A549 (cell line): ENCODE data around the gene GLE1. TPM values are rescaled to one million over a fixed set of nuclear protein-coding genes. Genes with fewer than 3 reads are reported as not detected.

Experiments used
- ATAC-seq, 2 experiments: fragments of 200-7000 bp in 1 of 2; fragments of >200 bp in 1 of 2; cut with Nextera tagmentation in 1 of 2; cut with Tn5 transposase in 1 of 2; 3 replicates each; pipeline versions ENCODE4 v1.8.0 to v1.9.1; 2018 to 2020; ENCODE audit warnings: mild to moderate bottlenecking in 1 of 2, moderate library complexity in 1 of 2
- CTCF ChIA-PET: fragments of 300-600 bp; sonication (Branson Sonifier 250); formaldehyde crosslinking; extraction: SDS; loops from one replicate; lab custom pipeline; 2021; ENCODE audit warnings: antibody characterized with exemption, inconsistent platforms; lab: Yijun Ruan, JAX
- POLR2A ChIA-PET: fragments of 350-600 bp; formaldehyde crosslinking; extraction: SDS; loops from one replicate; lab custom pipeline; 2021; ENCODE audit warnings: antibody characterized with exemption, inconsistent platforms; lab: Yijun Ruan, JAX
- DNase-seq, 2 experiments: peaks; one replicate each; pipeline versions ENCODE4 v3.0.0 to v3.0.0-alpha.2; 2011 to 2016; ENCODE audit warnings: low read depth in 1 of 2, low spot score in 1 of 2
- FAIRE-seq: peaks from 2 replicates; lab custom pipeline; 2011; peaks lifted over from hg19 to GRCh38; lab: Jason Lieb, UNC
- H3K27ac ChIP-seq, 2 experiments: fragments of >200 bp; sonication (Bioruptor Twin); formaldehyde crosslinking; 3 replicates each; pipeline ENCODE4 v1.5.1; 2016 to 2017
- H3K4me1 ChIP-seq: fragments of >200 bp; sonication (Bioruptor Twin); formaldehyde crosslinking; 3 replicates; pipeline ENCODE4 v1.6.1; 2016
- H3K4me2 ChIP-seq: fragments of >200 bp; sonication (Bioruptor Twin); formaldehyde crosslinking; 3 replicates; pipeline ENCODE4 v1.6.1; 2016
- H3K4me3 ChIP-seq: fragments of >200 bp; sonication (Bioruptor Twin); formaldehyde crosslinking; 3 replicates; pipeline ENCODE4 v1.5.1; 2016
- H3K9me3 ChIP-seq: fragments of >200 bp; sonication (Bioruptor Twin); formaldehyde crosslinking; 3 replicates; pipeline ENCODE4 v1.6.1; 2016
- BCL3 ChIP-seq: fragments of >200 bp; sonication (Bioruptor Twin); formaldehyde crosslinking; IDR thresholded peaks from 3 replicates; pipeline ENCODE4 v1.6.1; 2016
- CBX8 ChIP-seq: fragments of 200-600 bp; sonication (generic); IDR thresholded peaks from 2 replicates; pipeline ENCODE4 v1.6.1; 2016
- CEBPB ChIP-seq, 2 experiments: fragments of >200 bp in 1 of 2; sonication (Bioruptor Twin) in 1 of 2; formaldehyde crosslinking in 1 of 2; IDR thresholded peaks; 2 replicates each; pipeline ENCODE4 v1.6.1; 2012 to 2016
- EHMT2 ChIP-seq: fragments of 200-600 bp; sonication (generic); IDR thresholded peaks from 2 replicates; pipeline ENCODE4 v1.6.1; 2016; ENCODE audit warnings: antibody characterized with exemption, low read depth, mild to moderate bottlenecking, moderate library complexity
- ESRRA ChIP-seq: fragments of 150-350 bp; IDR thresholded peaks from 2 replicates; pipeline ENCODE4 v1.6.1; 2014; ENCODE audit warnings: mild to moderate bottlenecking, low read length, borderline replicate concordance
- FOSB ChIP-seq: fragments of 250-450 bp; sonication (Bioruptor Pico); IDR thresholded peaks from 2 replicates; pipeline ENCODE4 v1.5.0; 2020; ENCODE audit warnings: mild to moderate bottlenecking, moderate library complexity
- FOXS1 ChIP-seq: fragments of 250-450 bp; sonication (Bioruptor Pico); IDR thresholded peaks from 2 replicates; pipeline ENCODE4 v1.5.0; 2020; ENCODE audit warnings: mild to moderate bottlenecking, moderate library complexity
- HEYL ChIP-seq: fragments of 250-450 bp; sonication (Bioruptor Pico); IDR thresholded peaks from 2 replicates; pipeline ENCODE4 v1.8.0; 2021; ENCODE audit warnings: mild to moderate bottlenecking, moderate library complexity
- HOXA7 ChIP-seq: fragments of 250-450 bp; sonication (Bioruptor Pico); IDR thresholded peaks from 2 replicates; pipeline ENCODE4 v1.5.0; 2020; ENCODE audit warnings: mild to moderate bottlenecking, moderate library complexity
- HOXB13 ChIP-seq: fragments of 250-450 bp; sonication (Bioruptor Pico); IDR thresholded peaks from 2 replicates; pipeline ENCODE4 v1.5.0; 2020; ENCODE audit warnings: low read depth, mild to moderate bottlenecking, moderate library complexity
- KDM1A ChIP-seq: fragments of 200-600 bp; sonication (generic); IDR thresholded peaks from 2 replicates; pipeline ENCODE4 v1.6.1; 2016; ENCODE audit warnings: low read depth, mild to moderate bottlenecking
- KDM5A ChIP-seq: fragments of 200-600 bp; sonication (generic); IDR thresholded peaks from 2 replicates; pipeline ENCODE4 v1.6.1; 2016; ENCODE audit warnings: antibody characterized with exemption, mild to moderate bottlenecking
- MYC ChIP-seq: IDR thresholded peaks from 2 replicates; pipeline ENCODE4 v1.6.1; 2012; ENCODE audit warnings: mild to moderate bottlenecking, inconsistent platforms, low read length, improper control_type of control experiment, borderline replicate concordance
- NPAS2 ChIP-seq: fragments of 250-450 bp; sonication (Bioruptor Pico); IDR thresholded peaks from 2 replicates; pipeline ENCODE4 v1.8.0; 2022; ENCODE audit warnings: mild to moderate bottlenecking, moderate library complexity, borderline replicate concordance
- NR3C1 ChIP-seq: fragments of >200 bp; sonication (Bioruptor Twin); formaldehyde crosslinking; IDR thresholded peaks from 3 replicates; pipeline ENCODE4 v1.6.1; 2017
- RARB ChIP-seq: fragments of 250-450 bp; sonication (Bioruptor Pico); IDR thresholded peaks from 2 replicates; pipeline ENCODE4 v1.8.0; 2021; ENCODE audit warnings: mild to moderate bottlenecking, moderate library complexity
- RCOR1 ChIP-seq: fragments of 150-350 bp; IDR thresholded peaks from 2 replicates; pipeline ENCODE4 v1.6.1; 2014; ENCODE audit warnings: antibody characterized with exemption, low read length, low read depth
- REST ChIP-seq: fragments of 200-600 bp; sonication (generic); IDR thresholded peaks from 2 replicates; pipeline ENCODE4 v1.6.1; 2016; ENCODE audit warnings: antibody characterized with exemption, mild to moderate bottlenecking, moderate library complexity
- RNF2 ChIP-seq: fragments of 200-600 bp; sonication (generic); IDR thresholded peaks from 2 replicates; pipeline ENCODE4 v1.6.1; 2016; ENCODE audit warnings: low read depth, mild to moderate bottlenecking, antibody characterized with exemption, moderate library complexity, borderline replicate concordance
- TFCP2L1 ChIP-seq: fragments of 250-450 bp; sonication (Bioruptor Pico); IDR thresholded peaks from 2 replicates; pipeline ENCODE4 v1.5.0; 2021; ENCODE audit warnings: mild to moderate bottlenecking
- ZC3H11A ChIP-seq: fragments of 450-650 bp; IDR thresholded peaks from 2 replicates; pipeline ENCODE4 v1.6.1; 2014; ENCODE audit warnings: antibody characterized with exemption, mild to moderate bottlenecking
- ZSCAN20 ChIP-seq: fragments of 250-450 bp; sonication (Bioruptor Pico); IDR thresholded peaks from 2 replicates; pipeline ENCODE4 v1.8.0; 2022; ENCODE audit warnings: mild to moderate bottlenecking, moderate library complexity
- WGBS: methylation state at CpG from one replicate; pipeline ENCODE4 v1.1.6; 2017; ENCODE audit errors: missing lambda C conversion rate; 5-methylcytosine and 5-hydroxymethylcytosine counted together
- polyA plus RNA-seq, 4 experiments: library from polyadenylated mRNA; depleted of rRNA in 3 of 4; stranded (reverse); fragments of >200 nt; fragmentation: RNase III in 1 of 4; extraction: RNeasy Plus Mini Kit Qiagen cat#74134 plus additional on column Dnase treatment in 1 of 4; gene quantifications; 2 replicates in 3 of 4; 3 replicates in 1 of 4; pipeline ENCODE4 v1.2.3, GENCODE V29; 2011 to 2017
- TF ChIP-seq, protein P1 (sequence below): fragments of 250-450 bp; sonication (Bioruptor Pico); IDR thresholded peaks from 2 replicates; pipeline ENCODE4 v1.5.0; 2021; ENCODE audit warnings: mild to moderate bottlenecking, moderate library complexity, borderline replicate concordance
- TF ChIP-seq, protein P2 (sequence below): IDR thresholded peaks from 2 replicates; pipeline ENCODE4 v1.6.1; 2012

GLE1 gene
- polyA plus RNA-seq, 2 of the 4 experiments (the other 2 are of a cell fraction), result 31.5 to 49.2 TPM

DNA sequence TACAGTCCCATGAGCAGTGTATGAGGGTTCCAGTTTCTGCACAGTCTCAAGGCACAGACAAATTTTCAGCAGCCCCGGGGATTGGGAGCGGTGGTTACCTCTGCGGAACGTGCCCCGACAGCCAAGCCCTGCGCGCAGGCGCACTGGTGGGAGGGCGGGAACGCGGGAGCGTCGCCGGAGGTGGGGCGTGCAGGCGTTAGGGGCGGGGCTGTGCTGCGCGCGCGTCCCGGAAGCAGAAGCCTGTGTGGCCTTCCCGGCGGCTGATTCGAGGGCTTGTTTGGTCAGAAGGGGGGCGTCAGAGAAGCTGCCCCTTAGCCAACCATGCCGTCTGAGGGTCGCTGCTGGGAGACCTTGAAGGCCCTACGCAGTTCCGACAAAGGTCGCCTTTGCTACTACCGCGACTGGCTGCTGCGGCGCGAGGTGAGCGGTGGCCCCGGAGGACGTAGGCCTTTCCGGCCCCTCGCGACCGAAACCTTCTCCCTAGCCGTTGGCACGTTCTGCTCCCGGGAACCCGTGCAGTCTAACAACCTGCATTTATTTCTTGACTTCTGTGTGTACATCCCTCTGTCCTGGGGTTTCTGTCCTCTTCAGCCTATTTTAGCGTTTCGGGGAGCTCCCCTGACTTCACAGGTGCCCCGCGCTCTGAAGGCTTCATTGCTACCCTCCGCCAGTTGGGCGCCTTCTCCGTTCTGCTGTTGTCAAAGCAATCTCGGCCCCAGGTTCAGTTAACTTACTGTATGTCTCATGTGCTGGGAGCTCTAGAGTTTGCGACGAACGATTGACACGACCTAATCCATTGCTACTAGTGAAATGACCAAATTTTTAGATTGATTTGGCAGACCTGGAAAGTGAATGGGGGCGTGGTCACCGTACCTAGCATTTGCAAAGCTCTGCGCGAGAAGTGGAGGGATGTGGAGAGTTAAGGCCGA lies at the start of gene GLE1 (continued):
- TF ChIP-seq, protein P1, sequence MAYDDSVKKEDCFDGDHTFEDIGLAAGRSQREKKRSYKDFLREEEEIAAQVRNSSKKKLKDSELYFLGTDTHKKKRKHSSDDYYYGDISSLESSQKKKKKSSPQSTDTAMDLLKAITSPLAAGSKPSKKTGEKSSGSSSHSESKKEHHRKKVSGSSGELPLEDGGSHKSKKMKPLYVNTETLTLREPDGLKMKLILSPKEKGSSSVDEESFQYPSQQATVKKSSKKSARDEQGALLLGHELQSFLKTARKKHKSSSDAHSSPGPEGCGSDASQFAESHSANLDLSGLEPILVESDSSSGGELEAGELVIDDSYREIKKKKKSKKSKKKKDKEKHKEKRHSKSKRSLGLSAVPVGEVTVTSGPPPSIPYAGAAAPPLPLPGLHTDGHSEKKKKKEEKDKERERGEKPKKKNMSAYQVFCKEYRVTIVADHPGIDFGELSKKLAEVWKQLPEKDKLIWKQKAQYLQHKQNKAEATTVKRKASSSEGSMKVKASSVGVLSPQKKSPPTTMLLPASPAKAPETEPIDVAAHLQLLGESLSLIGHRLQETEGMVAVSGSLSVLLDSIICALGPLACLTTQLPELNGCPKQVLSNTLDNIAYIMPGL (CRISPR knock-in tag), result no peak
- no peak for TF ChIP-seq RCOR1
- TF ChIP-seq BCL3, result peak; percentile 83; the same call in 1 of the 3 replicates
- no peak for TF ChIP-seq NR3C1
- no peak for TF ChIP-seq EHMT2
- TF ChIP-seq FOXS1 (CRISPR knock-in tag), result no peak
- TF ChIP-seq ZSCAN20, result no peak
- 0 out of 2 replicates have a peak, but pooled peaks have one; percentile 82 for TF ChIP-seq TFCP2L1
- no peak for TF ChIP-seq NPAS2 (CRISPR knock-in tag)
- TF ChIP-seq CBX8, result no peak
- TF ChIP-seq, protein P2, sequence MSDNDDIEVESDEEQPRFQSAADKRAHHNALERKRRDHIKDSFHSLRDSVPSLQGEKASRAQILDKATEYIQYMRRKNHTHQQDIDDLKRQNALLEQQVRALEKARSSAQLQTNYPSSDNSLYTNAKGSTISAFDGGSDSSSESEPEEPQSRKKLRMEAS, result peak; percentile 79

DNA sequence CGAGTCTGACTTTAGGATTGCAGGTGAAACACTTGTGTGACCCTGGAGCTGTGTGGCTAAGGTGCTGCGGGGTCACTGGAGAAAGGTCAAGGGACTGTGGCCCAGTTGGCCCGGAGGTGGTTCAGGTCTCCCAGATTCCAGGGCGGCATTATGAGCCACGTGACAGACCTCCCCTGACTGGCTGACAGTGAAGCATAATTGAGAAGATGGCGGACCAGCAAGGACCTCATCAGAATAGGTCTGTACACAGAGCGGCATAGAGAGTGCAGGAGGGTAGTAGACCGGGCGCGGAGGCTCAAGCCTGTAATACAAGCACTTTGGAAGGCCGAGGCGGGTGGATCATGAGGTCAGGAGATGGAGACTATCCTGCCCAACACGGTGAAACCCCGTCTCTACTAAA lies 49.5 kb upstream of the GLE1 start:
- no peak for DNase-seq
- no peak overlapping the region for H3K4me3 ChIP-seq

More for the DNA sequence above, 49.5 kb upstream of the GLE1 start:
- POLR2A ChIA-PET, result no interaction called here
- 87% methylated on average over 14 of the region's 14 CpGs for WGBS
- Histone ChIP-seq H3K4me1 (peaks cover 9% of the 10 kb centered on the region), H3K27ac (no peak overlapping the region), H3K9me3 (no peaks in the 10 kb centered on the region), H3K4me2 (peak overlapping the region; percentile 91)
- CTCF ChIA-PET, result interaction anchor here (1.0 to 4.5 kb wide), 4 partner anchors 13 to 93 kb away, joined by 3 to 27 read pairs (median 5); no protein-coding TSS in a partner anchor
- no peak for TF ChIP-seq HOXB13 (CRISPR knock-in tag)
- TF ChIP-seq ZC3H11A, result no peak
- no peak for TF ChIP-seq BCL3
- no peak for TF ChIP-seq ESRRA
- no peak for TF ChIP-seq MYC
- no peak for TF ChIP-seq KDM5A
- TF ChIP-seq RNF2, result no peak
- TF ChIP-seq HOXA7 (CRISPR knock-in tag), result no peak
- no peak for TF ChIP-seq HEYL
- no peak for TF ChIP-seq FOSB (CRISPR knock-in tag)
- TF ChIP-seq RARB, result no peak
- no peak for TF ChIP-seq REST
- no peak for TF ChIP-seq KDM1A
- no peak for TF ChIP-seq CEBPB (IDR thresholded peaks at IDR 0.05)
- FAIRE-seq, result no peak
- ATAC-seq, result no peak
